Hematopoietic multipotent progenitor cell treated with erythropoietin and hydrocortisone succinate and interleukin-3 and kit ligand, for 6 days (in vitro differentiated cells): ENCODE results near the gene IL12RB1.
A peak's percentile ranks its signal among the peaks of the same experiment; 100 is the strongest.
"Not testable (repeated sequence)": the region's sequence is repeated elsewhere in the genome, so short reads cannot be mapped to it uniquely, and the experiment has no call there.

Experiments used
- DNase-seq: peaks from one replicate; pipeline ENCODE4 v3.0.0-alpha.2; 2015

Gene IL12RB1

GRCh38 chr19:18110609-18111232, 24.0 kb upstream of the IL12RB1 start:
- no peak for DNase-seq

GRCh38 chr19:18109733-18110608, 23.2 kb upstream of the IL12RB1 start:
- DNase-seq, result peak; percentile 53

- no peak for DNase-seq
These were observed 22.6 kb upstream of the IL12RB1 start for GRCh38 chr19:18109341-18109732.

- DNase-seq, result no peak
These were observed 22.2 kb upstream of the IL12RB1 start for GRCh38 chr19:18108897-18109296.

- no peak for DNase-seq
These were observed 20.5 kb upstream of the IL12RB1 start for GRCh38 chr19:18107235-18107634.

- DNase-seq, result not testable (repeated sequence)
These were observed 18.5 kb upstream of the IL12RB1 start for GRCh38 chr19:18105259-18105658.

GRCh38 chr19:18104793-18105131, 18.0 kb upstream of the IL12RB1 start:
- no peak for DNase-seq

- DNase-seq, result no peak
These were observed 16.3 kb upstream of the IL12RB1 start for GRCh38 chr19:18102916-18103542.

- DNase-seq, result no peak
These were observed 14.5 kb upstream of the IL12RB1 start for GRCh38 chr19:18101268-18101667.

- DNase-seq, result no peak
These were observed 14.0 kb upstream of the IL12RB1 start for GRCh38 chr19:18100710-18101109.

- no peak for DNase-seq
These were observed 12.9 kb upstream of the IL12RB1 start for GRCh38 chr19:18099623-18099995.

GRCh38 chr19:18098891-18099622, 12.3 kb upstream of the IL12RB1 start:
- DNase-seq, result peak; percentile 72

- DNase-seq, result peak; percentile 43
These were observed 11.5 kb upstream of the IL12RB1 start for GRCh38 chr19:18097993-18098890.

- DNase-seq, result peak; percentile 94
These were observed 10.7 kb upstream of the IL12RB1 start, which contains the start of gene MAST3 for GRCh38 chr19:18097217-18097992. MAST3 (plus strand) TSS chr19:18097778; CDS start chr19:18097793, 15 bp downstream.

GRCh38 chr19:18096258-18096657, 9.5 kb upstream of the IL12RB1 start:
- no peak for DNase-seq

- DNase-seq, result peak; percentile 63
These were observed 6.9 kb upstream of the IL12RB1 start for GRCh38 chr19:18093439-18094161.

GRCh38 chr19:18091217-18091608, 4.5 kb upstream of the IL12RB1 start:
- DNase-seq, result peak; percentile 96

- DNase-seq, result no peak
These were observed 3.9 kb upstream of the IL12RB1 start for GRCh38 chr19:18090545-18091216.

GRCh38 chr19:18089726-18090125, 3.0 kb upstream of the IL12RB1 start:
- no peak for DNase-seq

GRCh38 chr19:18089096-18089541, 2.4 kb upstream of the IL12RB1 start:
- peak; percentile 79 for DNase-seq
